ENCODE measurements around the gene LUZP2.

- TF ChIP-seq CTCF (conservative IDR thresholded peaks at IDR 0.05) (no peak), ZFX (IDR thresholded peaks at IDR 0.05) (no peak)
These were observed 258.5 kb downstream of the LUZP2 start for GRCh38 chr11:24755260-24755839.
